DOHH2 (cell line): Measurements from ENCODE around the gene SRGAP3.

Experiments used
- H3F3A ChIP-seq: fragments of 200-600 bp; sonication (generic), shearing (Covaris generic); 2 replicates; pipeline ENCODE4 v1.6.0; 2016; ENCODE audit warnings: antibody characterized with exemption, mild to moderate bottlenecking; ENCODE audit not compliant: control insufficient read depth, insufficient read depth
- H3K27ac ChIP-seq: fragments of 200-600 bp; sonication (generic); 2 replicates; pipeline ENCODE4 v1.5.1; 2014; ENCODE audit warnings: low read depth, mild to moderate bottlenecking, low read length, moderate library complexity
- H3K27me3 ChIP-seq: fragments of 200-600 bp; sonication (generic); 2 replicates; pipeline ENCODE4 v1.6.1; 2014; ENCODE audit warnings: mild to moderate bottlenecking, low read length, mixed read lengths; ENCODE audit not compliant: control insufficient read depth
- H3K36me3 ChIP-seq: fragments of 200-600 bp; sonication (generic); 2 replicates; pipeline ENCODE4 v1.6.1; 2014; ENCODE audit warnings: mild to moderate bottlenecking, low read length, moderate library complexity, mixed read lengths; ENCODE audit not compliant: control insufficient read depth
- H3K4me1 ChIP-seq: fragments of 200-600 bp; sonication (generic); 2 replicates; pipeline ENCODE4 v1.6.1; 2014; ENCODE audit warnings: mild to moderate bottlenecking, low read length, mixed read lengths; ENCODE audit not compliant: control insufficient read depth
- H3K4me2 ChIP-seq: fragments of 200-600 bp; sonication (generic); 2 replicates; pipeline ENCODE4 v1.6.0; 2014; ENCODE audit warnings: mild to moderate bottlenecking, low read length, moderate library complexity
- H3K4me3 ChIP-seq: fragments of 200-600 bp; sonication (generic); 2 replicates; pipeline ENCODE4 v1.5.1; 2014; ENCODE audit warnings: mild to moderate bottlenecking, low read length, mixed read lengths
- H3K79me2 ChIP-seq: fragments of 200-600 bp; sonication (generic); 2 replicates; pipeline ENCODE4 v1.6.1; 2014; ENCODE audit warnings: mild to moderate bottlenecking, low read length, mixed read lengths; ENCODE audit not compliant: control insufficient read depth
- H3K9me2 ChIP-seq: fragments of 200-600 bp; sonication (generic); replicated peaks from 2 replicates; pipeline ENCODE4 v1.6.1; 2014; ENCODE audit warnings: mild to moderate bottlenecking, low read length, mixed read lengths; ENCODE audit not compliant: control insufficient read depth
- H3K9me3 ChIP-seq: fragments of 200-600 bp; sonication (generic); 2 replicates; pipeline ENCODE4 v1.6.1; 2014; ENCODE audit warnings: antibody characterized with exemption, low read length, mixed read lengths; ENCODE audit not compliant: control insufficient read depth, insufficient read depth
- H4K20me1 ChIP-seq: fragments of 200-600 bp; sonication (generic); 2 replicates; pipeline ENCODE4 v1.6.0; 2014; ENCODE audit warnings: low read depth, mild to moderate bottlenecking, antibody characterized with exemption, low read length, moderate library complexity; ENCODE audit not compliant: control insufficient read depth, insufficient read depth
- CTCF ChIP-seq: fragments of 200-600 bp; sonication (generic); IDR thresholded peaks from one replicate; pipeline ENCODE4 v1.5.1; 2014; ENCODE audit warnings: antibody characterized with exemption, mild to moderate bottlenecking, low read depth, low read length; ENCODE audit not compliant: poor library complexity, severe bottlenecking
- EZH2phosphoT487 ChIP-seq: fragments of 200-600 bp; sonication (generic); IDR thresholded peaks from 2 replicates; pipeline ENCODE4 v1.6.1; 2017; ENCODE audit warnings: borderline replicate concordance, mild to moderate bottlenecking, antibody characterized with exemption, low read length, moderate library complexity, mixed read lengths

Gene SRGAP3

GRCh38 chr3:9266716-9267115, 17.3 kb upstream of the SRGAP3 start:
- Histone ChIP-seq H3K9me2 (no peaks in the 10 kb centered on the region), H3K27me3 (no peaks in the 10 kb centered on the region), H3K4me1 (no peaks in the 10 kb centered on the region), H4K20me1 (no peaks in the 10 kb centered on the region), H3K4me2 (no peak overlapping the region), H3K36me3 (no peaks in the 10 kb centered on the region), H3K79me2 (no peaks in the 10 kb centered on the region), H3K9me3 (no peaks in the 10 kb centered on the region), H3F3A (no peaks in the 10 kb centered on the region), H3K4me3 (no peak overlapping the region), H3K27ac (no peak overlapping the region)
- TF ChIP-seq EZH2phosphoT487 (no peak), CTCF (no peak)

DNA sequence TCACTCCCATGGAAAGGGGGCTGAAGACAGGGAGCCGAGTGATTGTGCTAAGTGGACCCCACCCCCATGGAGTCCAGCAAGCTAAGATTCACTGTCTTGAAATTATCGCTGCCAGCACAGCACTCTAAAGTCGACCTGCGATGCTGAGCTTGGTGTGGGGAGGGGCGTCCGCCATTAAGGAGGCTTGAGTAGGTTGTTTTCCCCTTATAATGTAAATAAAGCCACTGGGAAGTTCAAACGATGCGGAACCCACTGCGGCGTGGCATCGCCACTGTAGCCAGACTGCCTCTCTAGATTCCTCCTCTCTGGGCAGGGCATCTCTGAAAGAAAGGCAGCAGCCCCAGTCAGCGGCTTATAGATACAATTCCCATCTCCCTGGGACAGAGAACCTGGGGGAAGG, 10.9 kb upstream of the SRGAP3 start:
- TF ChIP-seq EZH2phosphoT487 (no peak), CTCF (no peak)
- no peak overlapping the region for H3K4me3 ChIP-seq
- H3K9me3 ChIP-seq = no peaks in the 10 kb centered on the region
- H3K4me1 ChIP-seq = no peaks in the 10 kb centered on the region
- no peak overlapping the region for H3K27ac ChIP-seq
- H3K4me2 ChIP-seq = no peak overlapping the region
- no peaks in the 10 kb centered on the region for H3F3A ChIP-seq
- H3K27me3 ChIP-seq = no peaks in the 10 kb centered on the region
- no peaks in the 10 kb centered on the region for H3K79me2 ChIP-seq
- H3K9me2 ChIP-seq = no peaks in the 10 kb centered on the region
- no peaks in the 10 kb centered on the region for H4K20me1 ChIP-seq
- no peaks in the 10 kb centered on the region for H3K36me3 ChIP-seq

- no peaks in the 10 kb centered on the region for H3K9me2 ChIP-seq
- no peak overlapping the region for H3K4me2 ChIP-seq
- H3K27ac ChIP-seq = no peak overlapping the region
- H3K27me3 ChIP-seq = no peaks in the 10 kb centered on the region; the same call in 1 of the 2 replicates
- H3K79me2 ChIP-seq = no peaks in the 10 kb centered on the region
- H3K4me3 ChIP-seq = no peak overlapping the region
- no peaks in the 10 kb centered on the region for H3K9me3 ChIP-seq
- no peaks in the 10 kb centered on the region for H3K36me3 ChIP-seq
- TF ChIP-seq CTCF (no peak), EZH2phosphoT487 (no peak)
- H3K4me1 ChIP-seq = no peaks in the 10 kb centered on the region
- no peaks in the 10 kb centered on the region for H3F3A ChIP-seq
- no peaks in the 10 kb centered on the region for H4K20me1 ChIP-seq
Observed at GRCh38 chr3:9257092-9257491, 7.6 kb upstream of the SRGAP3 start.

GRCh38 chr3:9255976-9256375, 6.5 kb upstream of the SRGAP3 start:
- Histone ChIP-seq H3K27me3 (no peaks in the 10 kb centered on the region; the same call in 1 of the 2 replicates), H3K9me3 (no peaks in the 10 kb centered on the region), H3K9me2 (no peaks in the 10 kb centered on the region), H3K36me3 (no peaks in the 10 kb centered on the region), H3K27ac (no peak overlapping the region), H4K20me1 (no peaks in the 10 kb centered on the region), H3K79me2 (no peaks in the 10 kb centered on the region), H3K4me1 (no peaks in the 10 kb centered on the region), H3K4me2 (no peak overlapping the region), H3K4me3 (no peak overlapping the region), H3F3A (no peaks in the 10 kb centered on the region)
- TF ChIP-seq CTCF = no peak
- no peak for TF ChIP-seq EZH2phosphoT487
